Osteocyte (in vitro differentiated cells): ENCODE results near the gene TEX52. TPM values are rescaled to one million over a fixed set of nuclear protein-coding genes. Genes with fewer than 3 reads are reported as not detected.

ENCODE experiments used
- DNase-seq: peaks from one replicate; pipeline ENCODE4 v3.0.0; 2021; ENCODE audit warnings: mixed read lengths; ENCODE audit not compliant: unreplicated experiment; ENCODE audit errors: extremely low spot score
- H3K27ac Mint-ChIP-seq: one replicate; pipeline ENCODE4 v1.8.0; 2021; ENCODE audit warnings: mild to moderate bottlenecking, mixed read lengths; ENCODE audit not compliant: unreplicated experiment
- H3K27me3 Mint-ChIP-seq: one replicate; pipeline ENCODE4 v1.8.0; 2021; ENCODE audit warnings: mixed read lengths; ENCODE audit not compliant: unreplicated experiment
- H3K36me3 Mint-ChIP-seq: one replicate; pipeline ENCODE4 v1.8.0; 2021; ENCODE audit warnings: mixed read lengths; ENCODE audit not compliant: unreplicated experiment
- H3K4me1 Mint-ChIP-seq: one replicate; pipeline ENCODE4 v1.8.0; 2021; ENCODE audit warnings: mixed read lengths; ENCODE audit not compliant: unreplicated experiment
- H3K4me3 Mint-ChIP-seq: one replicate; pipeline ENCODE4 v1.8.0; 2021; ENCODE audit warnings: mild to moderate bottlenecking, moderate library complexity, mixed read lengths; ENCODE audit not compliant: unreplicated experiment
- H3K9me3 Mint-ChIP-seq: one replicate; pipeline ENCODE4 v1.8.0; 2021; ENCODE audit warnings: mixed read lengths; ENCODE audit not compliant: unreplicated experiment
- CTCF ChIP-seq: fragments of 200-600 bp; sonication (generic); IDR thresholded peaks from 2 replicates; pipeline ENCODE4 v1.5.0; 2021; ENCODE audit warnings: antibody characterized with exemption, mild to moderate bottlenecking, moderate library complexity
- total RNA-seq: library from RNA; stranded (reverse); gene quantifications from 2 replicates; pipeline ENCODE4 v1.2.1, GENCODE V29; 2021

TEX52 gene
- total RNA-seq, 1 donor from 2014 or later, result not detected

GRCh38 chr12:2845280-2845679 lies 11.6 kb downstream of the TEX52 start:
- H3K4me1 Mint-ChIP-seq, result peaks cover 48% of the 10 kb centered on the region
- no peaks in the 10 kb centered on the region for H3K9me3 Mint-ChIP-seq
- DNase-seq, result no peak

GRCh38 chr12:2844786-2845185 lies 12.1 kb downstream of the TEX52 start:
- no peak overlapping the region for H3K4me3 Mint-ChIP-seq
- H3K36me3 Mint-ChIP-seq, result peaks cover 4% of the 10 kb centered on the region
- no peaks in the 10 kb centered on the region for H3K27me3 Mint-ChIP-seq
- no peak for DNase-seq
- H3K4me1 Mint-ChIP-seq, result peaks cover 43% of the 10 kb centered on the region
- H3K27ac Mint-ChIP-seq, result peak overlapping the region; percentile 78
- no peak for TF ChIP-seq CTCF
- H3K9me3 Mint-ChIP-seq, result no peaks in the 10 kb centered on the region

More at GRCh38 chr12:2845280-2845679, 11.6 kb downstream of the TEX52 start:
- Mint-ChIP-seq H3K36me3 (peaks cover 2% of the 10 kb centered on the region), H3K27me3 (no peaks in the 10 kb centered on the region), H3K27ac (peak overlapping the region; percentile 78), H3K4me3 (no peak overlapping the region)
- TF ChIP-seq CTCF, result no peak

GRCh38 chr12:2842948-2843347 lies 13.9 kb downstream of the TEX52 start:
- no peak overlapping the region for H3K4me3 Mint-ChIP-seq
- TF ChIP-seq CTCF, result no peak
- no peak overlapping the region for H3K27ac Mint-ChIP-seq
- H3K36me3 Mint-ChIP-seq, result peaks cover 7% of the 10 kb centered on the region
- H3K27me3 Mint-ChIP-seq, result no peaks in the 10 kb centered on the region
- H3K9me3 Mint-ChIP-seq, result no peaks in the 10 kb centered on the region
- DNase-seq, result no peak
- peaks cover 28% of the 10 kb centered on the region for H3K4me1 Mint-ChIP-seq

GRCh38 chr12:2841056-2841650 lies 15.7 kb downstream of the TEX52 start:
- H3K36me3 Mint-ChIP-seq, result peaks cover 7% of the 10 kb centered on the region

GRCh38 chr12:2836574-2836973 lies 20.3 kb downstream of the TEX52 start:
- H3K27ac Mint-ChIP-seq, result no peak overlapping the region
- TF ChIP-seq CTCF, result no peak
- H3K4me1 Mint-ChIP-seq, result peaks cover 15% of the 10 kb centered on the region
- no peaks in the 10 kb centered on the region for H3K27me3 Mint-ChIP-seq
- no peak overlapping the region for H3K4me3 Mint-ChIP-seq
- no peak for DNase-seq
- no peaks in the 10 kb centered on the region for H3K9me3 Mint-ChIP-seq
- H3K36me3 Mint-ChIP-seq, result peaks cover 13% of the 10 kb centered on the region

More at GRCh38 chr12:2841056-2841650, 15.7 kb downstream of the TEX52 start:
- no peak overlapping the region for H3K27ac Mint-ChIP-seq
- H3K27me3 Mint-ChIP-seq, result no peaks in the 10 kb centered on the region
- DNase-seq, result no peak
- no peak for TF ChIP-seq CTCF
- no peaks in the 10 kb centered on the region for H3K9me3 Mint-ChIP-seq
- no peak overlapping the region for H3K4me3 Mint-ChIP-seq
- H3K4me1 Mint-ChIP-seq, result peaks cover 23% of the 10 kb centered on the region
